ENCODE measurements around the gene KAZALD1.

Gene KAZALD1

DNA sequence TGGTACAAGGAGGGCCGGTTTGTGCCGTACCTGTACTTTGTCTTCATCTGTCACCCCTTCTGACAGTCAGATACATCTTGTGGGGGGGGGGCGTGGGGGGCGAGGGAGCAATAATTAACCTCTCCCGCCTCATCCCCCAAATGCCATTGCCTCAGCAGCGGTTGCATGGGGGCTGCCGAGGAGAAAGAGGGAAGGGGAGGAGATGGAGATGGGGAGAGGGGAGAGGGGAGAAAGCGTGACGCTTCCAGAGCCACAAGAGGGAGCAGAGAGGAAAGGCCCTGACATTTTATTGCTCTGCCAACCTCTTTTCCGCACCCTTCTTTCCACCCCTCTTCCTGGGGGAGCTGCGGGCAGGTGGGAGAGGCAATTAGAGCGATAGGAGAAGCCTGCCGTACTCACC is 11.8 kb downstream of the KAZALD1 start:
- no peak overlapping the region for H3K4me3 ChIP-seq (ENCODE audit: low read depth, low read length)
- no peaks in the 10 kb centered on the region for H3K4me1 ChIP-seq (ENCODE audit: control insufficient read depth, insufficient read depth, low read length)
- POLR2A ChIA-PET, result no interaction called here
- no peaks in the 10 kb centered on the region for H3K9me3 ChIP-seq (ENCODE audit: control insufficient read depth, insufficient read depth, low read depth, low read length)
- H3K36me3 ChIP-seq (ENCODE audit: control insufficient read depth in 2 of 2, insufficient read depth in 1 of 2, low read length in 2 of 2), result no peaks in the 10 kb centered on the region
- CTCF ChIA-PET, result interaction anchor here (0.9 to 3.5 kb wide), 8 partner anchors 10 to 68 kb away, joined by 3 to 23 read pairs (median 6); no protein-coding TSS in a partner anchor
- TF ChIP-seq GLIS2 (tag by site-specific recombination; IDR thresholded peaks at IDR 0.05), result no peak
- no peak for TF ChIP-seq ZBTB21 (tag by site-specific recombination; IDR thresholded peaks at IDR 0.05)
- TF ChIP-seq, protein P1, sequence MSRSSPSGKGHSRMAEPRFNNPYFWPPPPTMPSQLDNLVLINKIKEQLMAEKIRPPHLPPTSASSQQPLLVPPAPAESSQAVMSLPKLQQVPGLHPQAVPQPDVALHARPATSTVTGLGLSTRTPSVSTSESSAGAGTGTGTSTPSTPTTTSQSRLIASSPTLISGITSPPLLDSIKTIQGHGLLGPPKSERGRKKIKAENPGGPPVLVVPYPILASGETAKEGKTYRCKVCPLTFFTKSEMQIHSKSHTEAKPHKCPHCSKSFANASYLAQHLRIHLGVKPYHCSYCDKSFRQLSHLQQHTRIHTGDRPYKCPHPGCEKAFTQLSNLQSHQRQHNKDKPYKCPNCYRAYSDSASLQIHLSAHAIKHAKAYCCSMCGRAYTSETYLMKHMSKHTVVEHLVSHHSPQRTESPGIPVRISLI (tag by site-specific recombination; IDR thresholded peaks at IDR 0.05), result no peak
- TF ChIP-seq KLF8 (tag by site-specific recombination; IDR thresholded peaks at IDR 0.05), result no peak
- TF ChIP-seq ZNF768 (tag by site-specific recombination; IDR thresholded peaks at IDR 0.05), result no peak
- TF ChIP-seq, protein P2, sequence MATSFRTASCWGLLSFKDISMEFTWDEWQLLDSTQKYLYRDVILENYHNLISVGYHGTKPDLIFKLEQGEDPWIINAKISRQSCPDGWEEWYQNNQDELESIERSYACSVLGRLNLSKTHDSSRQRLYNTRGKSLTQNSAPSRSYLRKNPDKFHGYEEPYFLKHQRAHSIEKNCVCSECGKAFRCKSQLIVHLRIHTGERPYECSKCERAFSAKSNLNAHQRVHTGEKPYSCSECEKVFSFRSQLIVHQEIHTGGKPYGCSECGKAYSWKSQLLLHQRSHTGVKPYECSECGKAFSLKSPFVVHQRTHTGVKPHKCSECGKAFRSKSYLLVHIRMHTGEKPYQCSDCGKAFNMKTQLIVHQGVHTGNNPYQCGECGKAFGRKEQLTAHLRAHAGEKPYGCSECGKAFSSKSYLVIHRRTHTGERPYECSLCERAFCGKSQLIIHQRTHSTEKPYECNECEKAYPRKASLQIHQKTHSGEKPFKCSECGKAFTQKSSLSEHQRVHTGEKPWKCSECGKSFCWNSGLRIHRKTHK (tag by site-specific recombination; IDR thresholded peaks at IDR 0.05), result no peak
- TF ChIP-seq KLF7 (tag by site-specific recombination; IDR thresholded peaks at IDR 0.05; ENCODE audit: borderline replicate concordance), result no peak
- TF ChIP-seq ZNF610 (tag by site-specific recombination; IDR thresholded peaks at IDR 0.05; ENCODE audit: borderline replicate concordance), result no peak
- no peak for TF ChIP-seq AEBP2 (tag by site-specific recombination; IDR thresholded peaks at IDR 0.05; ENCODE audit: borderline replicate concordance)
- TF ChIP-seq ZBTB7A (tag by site-specific recombination; IDR thresholded peaks at IDR 0.05; ENCODE audit: low read depth), result no peak
- no peak for TF ChIP-seq MEIS1 (CRISPR knock-in tag; IDR thresholded peaks at IDR 0.05; ENCODE audit: borderline replicate concordance)
- no peak for TF ChIP-seq ZNF629 (tag by site-specific recombination; IDR thresholded peaks at IDR 0.05)
- no peak for TF ChIP-seq ZNF341 (tag by site-specific recombination; IDR thresholded peaks at IDR 0.05; ENCODE audit: low read depth)
- TF ChIP-seq ZBTB20 (tag by site-specific recombination; IDR thresholded peaks at IDR 0.05), result no peak
- TF ChIP-seq ZNF837 (tag by site-specific recombination; IDR thresholded peaks at IDR 0.05), result no peak
- TF ChIP-seq ZSCAN18 (tag by site-specific recombination; IDR thresholded peaks at IDR 0.05), result no peak
- TF ChIP-seq ZNF600 (tag by site-specific recombination; IDR thresholded peaks at IDR 0.05), result no peak
- TF ChIP-seq FEZF1 (tag by site-specific recombination; IDR thresholded peaks at IDR 0.05), result no peak
- TF ChIP-seq ZNF514 (tag by site-specific recombination; IDR thresholded peaks at IDR 0.05), result no peak
- H3K27ac ChIP-seq (ENCODE audit: extremely low read depth, low read depth, low read length), result no peak overlapping the region

- POLR2A ChIA-PET, result no interaction called here
- CTCF ChIA-PET, result interaction anchor here (0.6 to 3.5 kb wide), 13 partner anchors 9 to 165 kb away, joined by 3 to 23 read pairs (median 5); no protein-coding TSS in a partner anchor
- no peaks in the 10 kb centered on the region for H3K4me1 ChIP-seq (ENCODE audit: control insufficient read depth, insufficient read depth, low read length)
- TF ChIP-seq ZNF623 (tag by site-specific recombination; IDR thresholded peaks at IDR 0.05), result no peak
- peak; percentile 44 for TF ChIP-seq ZIC2 (tag by site-specific recombination; IDR thresholded peaks at IDR 0.05)
- no peak for TF ChIP-seq ZNF324 (tag by site-specific recombination; IDR thresholded peaks at IDR 0.05)
- no peak for TF ChIP-seq PRDM4 (tag by site-specific recombination; IDR thresholded peaks at IDR 0.05)
- TF ChIP-seq ZNF473 (tag by site-specific recombination; IDR thresholded peaks at IDR 0.05), result no peak
- TF ChIP-seq PRDM10 (tag by site-specific recombination; IDR thresholded peaks at IDR 0.05), result peak; percentile 88
Observed at GRCh38 chr10:101075775-101076174, 14.0 kb downstream of the KAZALD1 start.

More at GRCh38 chr10:101075775-101076174, 14.0 kb downstream of the KAZALD1 start:
- Histone ChIP-seq H3K36me3 (ENCODE audit: control insufficient read depth in 2 of 2, insufficient read depth in 1 of 2, low read length in 2 of 2) (no peaks in the 10 kb centered on the region), H3K9me3 (ENCODE audit: control insufficient read depth, insufficient read depth, low read depth, low read length) (no peaks in the 10 kb centered on the region), H3K4me3 (ENCODE audit: low read depth, low read length) (no peak overlapping the region), H3K27ac (ENCODE audit: extremely low read depth, low read depth, low read length) (no peak overlapping the region)

All from HEK293 (cell line).